Measurements from ENCODE around the gene FTO.

DNA sequence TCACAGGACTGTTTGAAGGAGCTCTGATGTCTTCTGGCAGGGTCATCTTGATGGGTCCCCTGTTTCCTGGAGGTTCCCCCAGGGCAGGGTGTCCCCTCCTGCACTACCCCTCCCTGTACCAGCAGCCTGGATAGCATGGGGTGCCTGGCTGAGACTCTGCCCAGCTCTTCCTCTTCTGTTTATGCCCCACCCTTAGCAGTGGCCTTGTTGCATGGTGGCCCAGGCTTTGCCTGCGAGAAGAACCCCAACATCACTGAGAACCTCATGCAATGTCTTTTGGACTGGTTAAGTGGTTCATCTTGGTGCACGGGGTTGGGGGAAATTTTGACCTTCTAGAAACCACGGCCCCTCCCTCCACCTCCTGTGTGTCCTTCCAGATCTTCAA, 460.8 kb downstream of the FTO start:
- TF ChIP-seq GATA2 (IDR thresholded peaks at IDR 0.05; ENCODE audit: low read depth, low read length) (no peak), GATA3 (IDR thresholded peaks at IDR 0.05; ENCODE audit: low read depth, low read length) (no peak)
